Nephron progenitor cell (in vitro differentiated cells): Measurements from ENCODE around the gene PPFIA1.
"Not testable (repeated sequence)": the region's sequence is repeated elsewhere in the genome, so short reads cannot be mapped to it uniquely, and the experiment has no call there.

Experiments used
- DNase-seq: peaks from one replicate; pipeline ENCODE4 v3.0.0; 2021
- H3K27ac Mint-ChIP-seq: 2 replicates; pipeline ENCODE4 v1.8.0; 2021; ENCODE audit warnings: mild to moderate bottlenecking, moderate library complexity, mixed read lengths
- H3K27me3 Mint-ChIP-seq: 2 replicates; pipeline ENCODE4 v1.8.0; 2021; ENCODE audit warnings: mild to moderate bottlenecking, low read depth, mixed read lengths; ENCODE audit not compliant: poor library complexity
- H3K36me3 Mint-ChIP-seq: 2 replicates; pipeline ENCODE4 v1.8.0; 2021; ENCODE audit warnings: low read depth, mixed read lengths
- H3K4me1 Mint-ChIP-seq: 2 replicates; pipeline ENCODE4 v1.8.0; 2021; ENCODE audit warnings: mixed read lengths
- H3K4me3 Mint-ChIP-seq: 2 replicates; pipeline ENCODE4 v1.8.0; 2021; ENCODE audit warnings: mild to moderate bottlenecking, moderate library complexity, mixed read lengths
- H3K9me3 Mint-ChIP-seq: 2 replicates; pipeline ENCODE4 v1.8.0; 2021; ENCODE audit warnings: mild to moderate bottlenecking, moderate library complexity, mixed read lengths
- TF ChIP-seq, protein P1 (sequence below): fragments of 200-600 bp; sonication (generic); IDR thresholded peaks from 2 replicates; pipeline ENCODE4 v1.5.0; 2021; ENCODE audit warnings: antibody characterized with exemption

The PPFIA1 gene

DNA sequence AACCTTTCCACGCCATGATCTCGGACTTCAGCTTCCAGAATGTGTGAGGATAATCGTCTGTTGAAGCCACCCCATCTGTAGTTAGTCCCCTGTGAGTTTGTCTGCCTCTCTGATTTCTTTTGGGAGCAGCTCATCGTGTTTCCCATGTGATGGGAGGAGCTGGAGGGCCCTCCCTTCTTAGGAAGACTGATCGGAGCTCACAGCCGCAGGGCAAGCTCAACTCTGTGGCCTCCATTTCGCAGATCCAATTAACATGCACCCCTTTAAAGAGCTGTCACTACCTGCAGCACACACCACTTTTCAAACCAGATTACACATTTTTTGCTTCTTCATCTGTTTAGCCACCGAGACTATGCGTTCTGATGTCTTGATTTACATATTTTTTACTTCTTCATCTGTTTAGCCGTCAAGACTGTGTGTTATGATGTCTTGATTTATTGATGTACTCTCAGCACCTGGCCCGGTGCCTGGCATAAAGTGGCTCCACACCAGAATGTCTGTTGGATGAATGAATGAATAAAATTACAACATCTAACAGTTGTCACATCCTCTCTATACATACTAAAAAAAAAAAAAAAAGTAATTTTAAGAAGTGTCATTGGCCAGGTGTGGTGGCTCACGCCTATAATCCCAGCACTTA lies 14.9 kb upstream of the PPFIA1 start:
- TF ChIP-seq, protein P1, sequence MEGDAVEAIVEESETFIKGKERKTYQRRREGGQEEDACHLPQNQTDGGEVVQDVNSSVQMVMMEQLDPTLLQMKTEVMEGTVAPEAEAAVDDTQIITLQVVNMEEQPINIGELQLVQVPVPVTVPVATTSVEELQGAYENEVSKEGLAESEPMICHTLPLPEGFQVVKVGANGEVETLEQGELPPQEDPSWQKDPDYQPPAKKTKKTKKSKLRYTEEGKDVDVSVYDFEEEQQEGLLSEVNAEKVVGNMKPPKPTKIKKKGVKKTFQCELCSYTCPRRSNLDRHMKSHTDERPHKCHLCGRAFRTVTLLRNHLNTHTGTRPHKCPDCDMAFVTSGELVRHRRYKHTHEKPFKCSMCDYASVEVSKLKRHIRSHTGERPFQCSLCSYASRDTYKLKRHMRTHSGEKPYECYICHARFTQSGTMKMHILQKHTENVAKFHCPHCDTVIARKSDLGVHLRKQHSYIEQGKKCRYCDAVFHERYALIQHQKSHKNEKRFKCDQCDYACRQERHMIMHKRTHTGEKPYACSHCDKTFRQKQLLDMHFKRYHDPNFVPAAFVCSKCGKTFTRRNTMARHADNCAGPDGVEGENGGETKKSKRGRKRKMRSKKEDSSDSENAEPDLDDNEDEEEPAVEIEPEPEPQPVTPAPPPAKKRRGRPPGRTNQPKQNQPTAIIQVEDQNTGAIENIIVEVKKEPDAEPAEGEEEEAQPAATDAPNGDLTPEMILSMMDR: no peak
- H3K27ac Mint-ChIP-seq: no peak overlapping the region

DNA sequence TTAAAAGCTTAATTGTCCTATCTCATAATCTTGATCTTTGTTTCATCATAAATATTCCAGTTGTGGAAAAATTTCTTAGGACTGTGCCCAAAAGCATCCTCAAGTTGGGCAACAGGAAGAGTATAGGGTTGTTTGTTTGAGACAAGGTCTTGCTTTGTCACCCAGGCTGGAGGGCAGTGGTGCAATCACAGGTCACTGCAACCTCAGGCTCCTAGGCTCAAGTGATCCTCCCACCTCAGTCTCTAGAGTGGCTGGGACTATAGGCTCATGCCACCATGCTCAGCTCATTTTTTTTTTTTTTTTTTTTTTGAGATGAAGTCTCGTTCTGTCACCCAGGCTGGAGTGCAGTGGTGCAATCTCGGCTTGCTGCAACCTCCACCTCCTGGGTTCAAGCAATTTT lies 11.4 kb upstream of the PPFIA1 start:
- not testable (repeated sequence) for DNase-seq, H3K9me3 Mint-ChIP-seq, H3K4me3 Mint-ChIP-seq, H3K27ac Mint-ChIP-seq, H3K36me3 Mint-ChIP-seq
- Mint-ChIP-seq H3K4me1 (peaks cover 14% of the 10 kb centered on the region), H3K27me3 (peaks cover 15% of the 10 kb centered on the region)

More for the DNA sequence above, 14.9 kb upstream of the PPFIA1 start:
- H3K27me3 Mint-ChIP-seq: peaks cover 5% of the 10 kb centered on the region
- H3K9me3 Mint-ChIP-seq: no peaks in the 10 kb centered on the region
- H3K4me3 Mint-ChIP-seq: no peak overlapping the region
- no peaks in the 10 kb centered on the region for H3K36me3 Mint-ChIP-seq
- no peak for DNase-seq
- H3K4me1 Mint-ChIP-seq: peaks cover 25% of the 10 kb centered on the region

DNA sequence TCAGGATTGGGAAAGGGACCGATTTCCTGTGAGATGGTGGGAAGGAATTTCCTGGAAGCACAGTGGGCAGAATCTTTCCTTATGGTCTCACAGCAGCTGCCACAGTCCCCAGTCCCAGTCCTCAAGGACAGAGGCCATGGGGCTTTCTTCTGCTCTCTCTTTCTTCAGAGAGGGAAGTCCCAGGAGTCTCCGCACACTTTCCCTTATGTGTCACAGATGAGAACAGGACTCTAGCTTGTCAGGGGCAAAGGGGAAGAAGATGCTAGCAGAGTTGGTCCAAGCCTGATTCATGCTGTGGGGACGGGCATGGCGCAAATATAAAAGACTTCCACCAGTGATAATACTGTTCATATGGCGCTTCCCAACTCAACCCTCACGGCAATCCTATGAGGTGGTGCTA lies 7.5 kb upstream of the PPFIA1 start:
- no peaks in the 10 kb centered on the region for H3K36me3 Mint-ChIP-seq

DNA sequence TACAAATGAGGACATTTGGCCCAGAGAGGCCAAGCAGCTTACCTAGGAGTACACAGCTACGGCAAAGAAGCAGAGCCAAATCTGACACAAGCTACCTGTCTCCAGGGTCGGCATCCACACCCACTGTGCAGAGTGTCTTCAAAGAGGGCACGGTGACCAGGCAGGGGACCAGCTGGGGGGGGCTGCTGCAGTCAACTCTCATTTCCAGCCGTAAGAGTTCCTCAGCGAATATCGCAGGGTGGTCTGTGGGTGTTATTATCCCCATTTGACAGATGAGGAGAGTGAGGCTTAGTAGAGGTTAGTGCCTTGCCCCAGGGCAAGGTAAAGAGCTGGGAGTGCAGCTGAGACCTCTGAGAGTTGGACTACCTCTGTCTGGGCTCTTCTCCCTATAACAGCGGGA lies 7.1 kb upstream of the PPFIA1 start:
- no peak for DNase-seq
- peaks cover 6% of the 10 kb centered on the region for H3K4me1 Mint-ChIP-seq
- TF ChIP-seq, protein P1: no peak
- H3K27me3 Mint-ChIP-seq: peaks cover 43% of the 10 kb centered on the region
- no peak overlapping the region for H3K27ac Mint-ChIP-seq
- no peak overlapping the region for H3K4me3 Mint-ChIP-seq
- H3K36me3 Mint-ChIP-seq: no peaks in the 10 kb centered on the region
- H3K9me3 Mint-ChIP-seq: no peaks in the 10 kb centered on the region

More for the DNA sequence above, 7.5 kb upstream of the PPFIA1 start:
- H3K4me3 Mint-ChIP-seq: no peak overlapping the region
- DNase-seq: no peak
- H3K4me1 Mint-ChIP-seq: peaks cover 6% of the 10 kb centered on the region
- peaks cover 39% of the 10 kb centered on the region for H3K27me3 Mint-ChIP-seq
- no peak overlapping the region for H3K27ac Mint-ChIP-seq
- TF ChIP-seq, protein P1: no peak
- no peaks in the 10 kb centered on the region for H3K9me3 Mint-ChIP-seq

DNA sequence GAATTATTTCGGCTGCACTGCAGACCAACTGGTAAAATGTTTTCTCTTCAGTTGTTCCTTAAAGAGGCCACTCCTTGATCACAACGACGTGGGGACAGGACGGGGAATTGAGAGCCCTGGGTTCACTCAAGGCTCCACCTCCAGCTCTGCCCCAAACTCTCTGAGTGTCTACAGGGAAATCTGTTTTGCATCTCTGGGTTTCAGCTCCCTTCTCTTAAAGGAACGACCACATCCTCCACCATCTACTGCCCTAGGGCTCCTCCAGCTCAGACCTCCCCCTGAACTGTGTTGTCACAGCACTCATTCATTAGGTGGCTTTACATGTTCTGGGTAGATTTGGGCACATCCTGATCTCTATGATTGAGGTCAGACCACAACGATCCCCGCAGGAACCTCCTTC lies 5.1 kb upstream of the PPFIA1 start:
- Mint-ChIP-seq H3K4me1 (peaks cover 10% of the 10 kb centered on the region), H3K27me3 (peaks cover 60% of the 10 kb centered on the region), H3K9me3 (no peaks in the 10 kb centered on the region), H3K27ac (no peak overlapping the region), H3K4me3 (no peak overlapping the region), H3K36me3 (no peaks in the 10 kb centered on the region)
- no peak for DNase-seq
- TF ChIP-seq, protein P1: no peak

DNA sequence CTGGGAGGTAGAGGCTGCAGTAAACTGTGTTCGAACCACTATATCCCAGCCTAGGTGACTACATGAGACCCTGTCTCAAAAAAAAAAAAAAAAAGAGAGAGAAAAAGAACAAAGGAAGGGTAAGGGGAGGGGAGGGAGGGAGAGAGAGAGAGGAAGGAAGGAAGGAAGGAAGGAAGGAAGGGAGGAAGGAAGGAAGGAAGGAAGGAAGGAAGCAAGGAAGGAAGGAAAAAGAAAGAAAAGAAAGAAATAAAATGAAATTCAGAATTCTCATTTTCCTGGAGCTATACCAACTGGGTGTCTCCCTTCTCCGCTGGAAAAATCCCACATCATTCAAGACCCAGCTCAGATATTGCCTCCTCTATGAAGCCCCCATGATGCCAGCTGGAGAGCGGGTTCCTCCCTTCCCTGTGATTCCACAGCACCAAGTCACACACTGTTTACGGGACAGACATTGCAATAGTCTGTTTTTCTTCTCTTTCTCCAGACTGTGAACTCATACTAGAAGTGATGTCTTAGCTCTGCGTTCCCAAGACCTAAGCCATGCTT lies 3.0 kb upstream of the PPFIA1 start:
- H3K27ac Mint-ChIP-seq: no peak overlapping the region
- peaks cover 18% of the 10 kb centered on the region for H3K4me1 Mint-ChIP-seq
- no peak overlapping the region for H3K4me3 Mint-ChIP-seq
- DNase-seq: no peak
- no peaks in the 10 kb centered on the region for H3K36me3 Mint-ChIP-seq
- peaks cover 60% of the 10 kb centered on the region for H3K27me3 Mint-ChIP-seq
- no peaks in the 10 kb centered on the region for H3K9me3 Mint-ChIP-seq
- TF ChIP-seq, protein P1: no peak
